H1 (cell line): ENCODE results near the gene FFAR2. TPM values are rescaled to one million over a fixed set of nuclear protein-coding genes. Genes with fewer than 3 reads are reported as not detected.

Experiments used
- CTCF ChIA-PET: fragments of 300-600 bp; sonication (Branson Sonifier 250); formaldehyde crosslinking; loops from one replicate; lab custom pipeline; 2021; ENCODE audit not compliant: partially characterized antibody; lab: Charles Lee
- POLR2A ChIA-PET: fragments of 300-600 bp; sonication (Branson Sonifier 250); formaldehyde crosslinking; loops from one replicate; lab custom pipeline; 2021; ENCODE audit warnings: inconsistent platforms; ENCODE audit not compliant: partially characterized antibody; lab: Charles Lee
- DNase-seq, 2 experiments: peaks; one replicate each; pipeline versions ENCODE4 v3.0.0 to v3.0.0-alpha.2; 2010 to 2022; ENCODE audit warnings: low spot score in 2 of 2, low read depth in 1 of 2, mixed read lengths in 1 of 2
- FAIRE-seq: peaks from 2 replicates; lab custom pipeline; 2011; peaks lifted over from hg19 to GRCh38; lab: Jason Lieb, UNC
- H2AFZ ChIP-seq: 2 replicates; pipeline ENCODE4 v1.8.1; 2012; ENCODE audit warnings: low read length, inconsistent platforms
- H2AK5ac ChIP-seq: 2 replicates; pipeline ENCODE4 v1.6.1; 2013; ENCODE audit warnings: low read depth, low read length
- H2BK120ac ChIP-seq: replicated peaks from 2 replicates; pipeline ENCODE3; 2013; ENCODE audit warnings: low read depth, low read length, inconsistent platforms
- H2BK12ac ChIP-seq: 2 replicates; pipeline ENCODE4 v1.6.1; 2013; ENCODE audit warnings: low read depth, low read length
- H2BK15ac ChIP-seq: 2 replicates; pipeline ENCODE4 v1.6.1; 2013; ENCODE audit warnings: low read length
- H2BK20ac ChIP-seq: 2 replicates; pipeline ENCODE4 v1.6.1; 2013; ENCODE audit warnings: low read length
- H2BK5ac ChIP-seq: 2 replicates; pipeline ENCODE4 v1.6.1; 2013; ENCODE audit warnings: low read depth, low read length
- H3K14ac ChIP-seq: 2 replicates; pipeline ENCODE4 v1.6.1; 2013; ENCODE audit warnings: inconsistent platforms; ENCODE audit not compliant: insufficient read length
- H3K18ac ChIP-seq: 2 replicates; pipeline ENCODE4 v1.6.1; 2013; ENCODE audit warnings: low read length; ENCODE audit errors: extremely low read depth
- H3K23ac ChIP-seq: 2 replicates; pipeline ENCODE4 v1.6.1; 2013; ENCODE audit warnings: inconsistent platforms; ENCODE audit not compliant: insufficient read length
- H3K23me2 ChIP-seq: 2 replicates; pipeline ENCODE4 v1.6.1; 2013; ENCODE audit warnings: low read depth, low read length
- H3K27ac ChIP-seq: 2 replicates; pipeline ENCODE4 v1.6.1; 2011; ENCODE audit warnings: low read depth, low read length, inconsistent platforms
- H3K27me3 ChIP-seq, 4 experiments: replicated peaks in 1 of 4; 1 replicate in 1 of 4; 2 replicates in 3 of 4; pipeline versions ENCODE4 v1.6.1 to v1.8.1; 2011 to 2013; ENCODE audit warnings: low read length in 3 of 4, mild to moderate bottlenecking in 3 of 4, inconsistent platforms in 2 of 4, mixed read lengths in 2 of 4, moderate library complexity in 1 of 4; ENCODE audit not compliant: control insufficient read depth in 3 of 4, insufficient read depth in 3 of 4; ENCODE audit errors: extremely low read depth in 1 of 4
- H3K36me3 ChIP-seq, 4 experiments: 2 replicates each; pipeline versions ENCODE4 v1.6.1 to v1.8.1; 2011 to 2013; ENCODE audit warnings: mild to moderate bottlenecking in 4 of 4, low read length in 3 of 4, moderate library complexity in 2 of 4, control low read depth in 1 of 4, inconsistent platforms in 1 of 4; ENCODE audit not compliant: insufficient read depth in 4 of 4, control insufficient read depth in 2 of 4
- H3K4ac ChIP-seq: replicated peaks from 2 replicates; pipeline ENCODE3; 2013; ENCODE audit warnings: low read length, low read depth, mixed read lengths, inconsistent platforms; ENCODE audit not compliant: insufficient read length
- H3K4me1 ChIP-seq, 4 experiments: replicated peaks in 1 of 4; 1 replicate in 1 of 4; 2 replicates in 3 of 4; pipeline versions ENCODE4 v1.6.1 to v1.8.1; 2011 to 2013; ENCODE audit warnings: low read length in 3 of 4, inconsistent platforms in 2 of 4, mixed read lengths in 1 of 4; ENCODE audit not compliant: insufficient read depth in 4 of 4, control insufficient read depth in 3 of 4
- H3K4me2 ChIP-seq, 2 experiments: 2 replicates each; pipeline versions ENCODE4 v1.6.1 to v1.8.1; 2011 to 2013; ENCODE audit warnings: low read depth in 2 of 2, low read length in 2 of 2, control low read depth in 1 of 2, inconsistent platforms in 1 of 2, mild to moderate bottlenecking in 1 of 2; ENCODE audit not compliant: insufficient read depth in 1 of 2
- H3K4me3 ChIP-seq, 4 experiments: fragments of 200-600, 300-600 bp in 1 of 4; sonication (generic), shearing (Covaris generic), sonication (Bioruptor Twin) in 1 of 4; 2 replicates each; pipeline versions ENCODE4 v1.5.1 to v1.8.1; 2011 to 2016; ENCODE audit warnings: low read length in 4 of 4, low read depth in 3 of 4, control low read depth in 2 of 4, inconsistent platforms in 2 of 4, mild to moderate bottlenecking in 2 of 4, mixed read lengths in 1 of 4, moderate library complexity in 1 of 4; ENCODE audit not compliant: insufficient read depth in 2 of 4; ENCODE audit errors: extremely low read depth in 1 of 4
- H3K56ac ChIP-seq: replicated peaks from 2 replicates; pipeline ENCODE3; 2013; ENCODE audit warnings: low read depth, mild to moderate bottlenecking, mixed read lengths, low read length, inconsistent platforms; ENCODE audit not compliant: insufficient read length
- H3K79me1 ChIP-seq: 2 replicates; pipeline ENCODE4 v1.6.1; 2013; ENCODE audit warnings: low read depth, low read length, control low read depth
- H3K79me2 ChIP-seq, 2 experiments: 2 replicates each; pipeline versions ENCODE4 v1.6.1 to v1.8.1; 2012 to 2013; ENCODE audit warnings: low read length in 2 of 2, mild to moderate bottlenecking in 2 of 2, inconsistent platforms in 1 of 2; ENCODE audit not compliant: insufficient read depth in 2 of 2, control insufficient read depth in 1 of 2
- H3K9ac ChIP-seq, 4 experiments: replicated peaks in 1 of 4; 1 replicate in 1 of 4; 2 replicates in 3 of 4; pipeline versions ENCODE4 v1.6.1 to v1.8.1; 2011 to 2013; ENCODE audit warnings: low read depth in 3 of 4, low read length in 3 of 4, control low read depth in 2 of 4, mild to moderate bottlenecking in 2 of 4, moderate library complexity in 2 of 4, inconsistent platforms in 1 of 4; ENCODE audit errors: extremely low read depth in 1 of 4
- H3K9me3 ChIP-seq, 2 experiments: 2 replicates each; pipeline versions ENCODE4 v1.6.1 to v1.8.1; 2012 to 2013; ENCODE audit warnings: mild to moderate bottlenecking in 2 of 2, moderate library complexity in 2 of 2, control low read depth in 1 of 2, inconsistent platforms in 1 of 2, low read depth in 1 of 2, low read length in 1 of 2, mixed read lengths in 1 of 2; ENCODE audit not compliant: insufficient read depth in 2 of 2
- H4K20me1 ChIP-seq, 2 experiments: replicated peaks in 1 of 2; 2 replicates each; pipeline versions ENCODE3 to v1.8.1; 2011 to 2013; ENCODE audit warnings: inconsistent platforms in 2 of 2, low read length in 2 of 2, mild to moderate bottlenecking in 1 of 2; ENCODE audit not compliant: insufficient read depth in 2 of 2, control insufficient read depth in 1 of 2
- H4K5ac ChIP-seq: 2 replicates; pipeline ENCODE4 v1.6.1; 2013; ENCODE audit warnings: low read length, low read depth, mixed read lengths, inconsistent platforms; ENCODE audit not compliant: insufficient read length
- H4K8ac ChIP-seq: 2 replicates; pipeline ENCODE4 v1.8.0; 2013; ENCODE audit warnings: mild to moderate bottlenecking, moderate library complexity, low read length, inconsistent platforms; ENCODE audit not compliant: insufficient read depth; ENCODE audit errors: extremely low read depth
- H4K91ac ChIP-seq: replicated peaks from 2 replicates; pipeline ENCODE3; 2013; ENCODE audit warnings: low read length, mixed read lengths, inconsistent platforms; ENCODE audit not compliant: insufficient read length
- NANOG ChIP-seq: IDR thresholded peaks from 2 replicates; pipeline ENCODE4 v1.6.1; 2011; ENCODE audit warnings: low read length, low read depth, mild to moderate bottlenecking, inconsistent platforms; ENCODE audit not compliant: insufficient read depth, poor library complexity, severe bottlenecking
- NRF1 ChIP-seq: IDR thresholded peaks from 2 replicates; pipeline ENCODE4 v1.6.1; 2011; ENCODE audit warnings: mild to moderate bottlenecking, low read depth, low read length, improper control_type of control experiment
- RBBP5 ChIP-seq: IDR thresholded peaks from 2 replicates; pipeline ENCODE4 v1.7.1; 2012; ENCODE audit warnings: low read depth, mild to moderate bottlenecking, inconsistent platforms, low read length, moderate library complexity, borderline replicate concordance
- SAP30 ChIP-seq: fragments of 300-600 bp; sonication (generic); IDR thresholded peaks from 2 replicates; pipeline ENCODE4 v1.7.1; 2012; ENCODE audit warnings: low read length, moderate library complexity, mild to moderate bottlenecking, inconsistent platforms; ENCODE audit not compliant: insufficient read depth, insufficient replicate concordance
- TAF1 ChIP-seq: IDR thresholded peaks from 2 replicates; pipeline ENCODE4 v1.6.1; 2011; ENCODE audit warnings: mild to moderate bottlenecking, low read depth, low read length
- TCF12 ChIP-seq: IDR thresholded peaks from 2 replicates; pipeline ENCODE4 v1.6.1; 2011; ENCODE audit warnings: low read depth, mild to moderate bottlenecking, low read length
- WGBS, 2 experiments: shearing (Covaris generic) in 1 of 2; methylation state at CpG; one replicate each; pipeline versions ENCODE4 v1.1.6 to v1.1.7; 2013 to 2015; ENCODE audit warnings: low lambda C conversion rate in 2 of 2, mixed read lengths in 2 of 2, inconsistent platforms in 1 of 2, low coverage in 1 of 2, missing lambda C conversion rate in 1 of 2; ENCODE audit not compliant: insufficient replicate concordance in 2 of 2, insufficient coverage in 1 of 2, insufficient read length in 1 of 2; ENCODE audit errors: extremely low coverage in 1 of 2, missing lambda C conversion rate in 1 of 2; 5-methylcytosine and 5-hydroxymethylcytosine counted together
- polyA plus RNA-seq, 7 experiments: library from polyadenylated mRNA; depleted of rRNA in 3 of 7; stranded (reverse) in 5 of 7; unstranded in 2 of 7; fragments of >200 nt in 5 of 7; fragments of 200-250 nt in 2 of 7; gene quantifications; 1 replicate in 5 of 7; 2 replicates in 1 of 7; 4 replicates in 1 of 7; pipeline versions ENCODE4 v1.2.1 to v1.2.3, GENCODE V29; 2011 to 2013; ENCODE audit warnings: missing spikeins in 2 of 7, mixed read lengths in 2 of 7
- total RNA-seq: library from RNA; stranded (reverse); fragmentation: NEBNext Ultra II Directional; extraction: Animal tissue kit (Norgen Biotek cat#: 25700); gene quantifications from 2 replicates; pipeline ENCODE4 v1.2.1, GENCODE V29; 2021

Gene FFAR2
- total and polyA plus RNA-seq, 2 of the 8 experiments (the other 6 are each of a cell fraction or from before 2014, with no cell fraction given): not detected

GRCh38 chr19:35417278-35417677, 30.8 kb upstream of the FFAR2 start:
- H3K23me2 ChIP-seq: no peaks in the 10 kb centered on the region
- FAIRE-seq (no peak), DNase-seq (no peak)
- H3K36me3 ChIP-seq: no peaks in the 10 kb centered on the region
- H2BK5ac ChIP-seq: no peak overlapping the region
- 86% methylated on average over 2 of the region's 2 CpGs; no CpG with 5 or more reads in 1 of the 2 experiments for WGBS, 2 experiments
- H4K20me1 ChIP-seq: no peaks in the 10 kb centered on the region
- H3K9ac ChIP-seq: no peak overlapping the region
- TF ChIP-seq NRF1 (no peak), NANOG (no peak), TAF1 (no peak), RBBP5 (no peak), SAP30 (no peak), TCF12 (no peak)
- H4K5ac ChIP-seq: no peak overlapping the region
- H4K8ac ChIP-seq: no peak overlapping the region
- no peaks in the 10 kb centered on the region for H3K9me3 ChIP-seq
- H3K79me1 ChIP-seq: no peaks in the 10 kb centered on the region
- ChIA-PET CTCF (interaction anchor here (1.3 to 4.6 kb wide), 2 partner anchors 17 to 51 kb away, joined by 3 to 18 read pairs; no protein-coding TSS in a partner anchor), POLR2A (no interaction called here)
- no peak overlapping the region for H2BK12ac ChIP-seq
- H2BK20ac ChIP-seq: no peak overlapping the region
- H2AK5ac ChIP-seq: no peak overlapping the region
- no peak overlapping the region for H3K4me3 ChIP-seq
- no peak overlapping the region for H3K4ac ChIP-seq
- no peak overlapping the region for H3K4me2 ChIP-seq
- H3K56ac ChIP-seq: no peak overlapping the region
- H3K4me1 ChIP-seq: no peaks in the 10 kb centered on the region
- no peak overlapping the region for H3K27ac ChIP-seq
- no peak overlapping the region for H3K14ac ChIP-seq
- H4K91ac ChIP-seq: no peak overlapping the region
- no peak overlapping the region for H2AFZ ChIP-seq
- no peak overlapping the region for H2BK120ac ChIP-seq
- no peak overlapping the region for H3K23ac ChIP-seq
- no peak overlapping the region for H3K18ac ChIP-seq
- no peaks in the 10 kb centered on the region for H3K27me3 ChIP-seq
- no peaks in the 10 kb centered on the region for H3K79me2 ChIP-seq
- no peak overlapping the region for H2BK15ac ChIP-seq
